ENCODE results near the gene PYGO2. TPM values are rescaled to one million over a fixed set of nuclear protein-coding genes. Genes with fewer than 3 reads are reported as not detected.
A peak's percentile ranks its signal among the peaks of the same experiment; 100 is the strongest.

Gene PYGO2
- total and polyA plus RNA-seq, 2 of the 8 experiments (the other 6 are each of a cell fraction or from before 2014, with no cell fraction given), result 31.0 to 31.6 TPM

DNA sequence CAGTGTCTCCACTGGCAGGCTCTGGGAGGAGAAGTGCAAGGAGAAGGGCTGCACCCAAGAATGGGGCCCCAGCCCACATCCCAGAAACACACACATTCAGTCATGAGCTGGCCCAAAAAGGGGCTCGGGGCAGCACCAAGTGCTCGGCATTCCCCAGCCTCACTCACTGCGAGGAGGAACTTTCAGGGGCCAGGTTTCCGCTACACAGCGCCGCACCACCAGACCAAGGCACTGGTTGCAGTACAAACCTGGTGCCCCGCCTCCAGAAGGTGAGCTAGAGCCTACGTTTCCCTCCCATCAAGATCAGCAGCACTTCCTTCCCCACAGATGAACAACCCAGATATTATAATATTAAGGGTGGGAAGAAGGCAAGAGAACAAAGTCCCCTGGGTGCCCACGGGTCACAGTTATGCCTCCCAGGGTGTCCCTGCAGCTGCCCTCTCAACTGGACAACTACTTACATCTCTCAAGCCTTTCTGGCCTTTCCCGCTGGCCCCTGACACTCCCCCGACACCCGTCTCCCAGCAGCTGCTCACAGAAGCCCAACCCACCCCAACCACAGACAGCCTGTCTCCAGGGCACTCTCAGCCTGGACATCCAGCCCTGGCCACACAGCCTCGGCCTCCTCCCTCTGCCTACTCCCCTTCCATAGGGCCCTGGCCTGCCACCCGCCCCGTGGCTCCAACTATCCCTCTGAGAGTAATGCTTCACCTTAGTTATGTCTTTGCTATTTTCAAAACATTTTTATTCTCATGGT lies 9.5 kb downstream of the PYGO2 start:
- ChIA-PET POLR2A (ENCODE audit: partially characterized antibody) (interaction anchor here (0.8 to 18.6 kb wide), 7 partner anchors 8 to 32 kb away, joined by 3 to 662 read pairs (median 6); partner anchors contain the start of genes CKS1B, FLAD1, LENEP and PMVK), CTCF (ENCODE audit: partially characterized antibody) (interaction anchor here (0.8 to 9.8 kb wide), 7 partner anchors 16 to 179 kb away, joined by 3 to 132 read pairs (median 3); partner anchors contain the start of genes LENEP, PMVK and SHC1)
- H3K27ac ChIP-seq (ENCODE audit: low read depth, low read length), result no peak overlapping the region
- no peak for TF ChIP-seq HDAC2 (IDR thresholded peaks at IDR 0.05; ENCODE audit: borderline replicate concordance in 1 of 2, low read depth in 2 of 2, low read length in 2 of 2)
- no peak for TF ChIP-seq EP300 (IDR thresholded peaks at IDR 0.05; ENCODE audit: borderline replicate concordance in 1 of 2, low read depth in 2 of 2, low read length in 2 of 2)
- TF ChIP-seq ASH2L (IDR thresholded peaks at IDR 0.05; ENCODE audit: low read length), result no peak

More for the DNA sequence above, 9.5 kb downstream of the PYGO2 start:
- peaks cover 0 to 4% (median 0%) of the 10 kb centered on the region in 4 experiments; a peak in 1 of 8 replicates for H3K36me3 ChIP-seq (ENCODE audit: control insufficient read depth in 2 of 4, insufficient read depth in 4 of 4, low read length in 3 of 4)
- peaks cover 5% of the 10 kb centered on the region for H3K23me2 ChIP-seq (ENCODE audit: low read depth, low read length)
- DNase-seq (ENCODE audit: low read depth in 1 of 2, low spot score in 2 of 2) (no peak), FAIRE-seq (no peak)
- no peaks in the 10 kb centered on the region; a peak in 1 of 7 replicates for H3K27me3 ChIP-seq (replicated peaks in 1 of 4; ENCODE audit: control insufficient read depth in 3 of 4, extremely low read depth in 1 of 4, insufficient read depth in 3 of 4, low read length in 3 of 4)
- H2AK5ac ChIP-seq (ENCODE audit: low read depth, low read length), result no peak overlapping the region
- peaks cover 1 to 8% of the 10 kb centered on the region in 2 experiments for H4K20me1 ChIP-seq (replicated peaks in 1 of 2; ENCODE audit: control insufficient read depth in 1 of 2, insufficient read depth in 2 of 2, low read length in 2 of 2)
- 0 out of 2 replicates have a peak, but pooled peaks cover 6% of the 10 kb centered on the region for H3K79me1 ChIP-seq (ENCODE audit: low read depth, low read length)
- no peak overlapping the region for H3K56ac ChIP-seq (replicated peaks; ENCODE audit: insufficient read length, low read depth, low read length)
- H4K91ac ChIP-seq (replicated peaks; ENCODE audit: insufficient read length, low read length), result no peak overlapping the region
- H3K18ac ChIP-seq (ENCODE audit: extremely low read depth, low read length), result no peak overlapping the region
- no peak overlapping the region for H3K14ac ChIP-seq (ENCODE audit: insufficient read length)
- H2BK20ac ChIP-seq (ENCODE audit: low read length), result no peak overlapping the region
- no peak overlapping the region for H3K4ac ChIP-seq (replicated peaks; ENCODE audit: insufficient read length, low read depth, low read length)
- no peak overlapping the region for H2BK120ac ChIP-seq (replicated peaks; ENCODE audit: low read depth, low read length)
- no peak overlapping the region for H3K4me2 ChIP-seq (ENCODE audit: insufficient read depth in 1 of 2, low read depth in 2 of 2, low read length in 2 of 2)
- H4K8ac ChIP-seq (ENCODE audit: extremely low read depth, insufficient read depth, low read length), result peak overlapping the region; percentile 45; the same call in 1 of the 2 replicates
- H3K9me3 ChIP-seq (ENCODE audit: insufficient read depth in 2 of 2, low read depth in 1 of 2, low read length in 1 of 2), result no peaks in the 10 kb centered on the region
- H2BK12ac ChIP-seq (ENCODE audit: low read depth, low read length), result no peak overlapping the region
- no peak overlapping the region for H3K23ac ChIP-seq (ENCODE audit: insufficient read length)
- H4K5ac ChIP-seq (ENCODE audit: insufficient read length, low read depth, low read length), result no peak overlapping the region
- H2BK15ac ChIP-seq (ENCODE audit: low read length), result no peak overlapping the region
- H3K79me2 ChIP-seq (ENCODE audit: control insufficient read depth in 1 of 2, insufficient read depth in 2 of 2, low read length in 2 of 2), result peaks cover 0 to 3% of the 10 kb centered on the region in 2 experiments; a peak in 2 of 4 replicates
- H2AFZ ChIP-seq (ENCODE audit: low read length), result no peak overlapping the region
- peaks cover 0 to 27% (median 6%) of the 10 kb centered on the region in 4 experiments; a peak in 6 of 7 replicates for H3K4me1 ChIP-seq (replicated peaks in 1 of 4; ENCODE audit: control insufficient read depth in 3 of 4, insufficient read depth in 4 of 4, low read length in 3 of 4)
- 90% methylated on average over 15 of the region's 15 CpGs; no CpG with 5 or more reads in 1 of the 2 experiments for WGBS, 2 experiments (ENCODE audit: extremely low coverage in 1 of 2, insufficient coverage in 1 of 2, insufficient read length in 1 of 2, insufficient replicate concordance in 2 of 2, low coverage in 1 of 2, low lambda C conversion rate in 2 of 2, missing lambda C conversion rate in 1 of 2)
- no peak overlapping the region for H2BK5ac ChIP-seq (ENCODE audit: low read depth, low read length)
- no peak overlapping the region for H3K9ac ChIP-seq (replicated peaks in 1 of 4; ENCODE audit: extremely low read depth in 1 of 4, low read depth in 3 of 4, low read length in 3 of 4)
- no peak overlapping the region for H3K4me3 ChIP-seq (ENCODE audit: extremely low read depth in 1 of 4, insufficient read depth in 2 of 4, low read depth in 3 of 4, low read length in 4 of 4)

Data from H1 (cell line).